Measurements from ENCODE around the gene LIPT2. TPM values are rescaled to one million over a fixed set of nuclear protein-coding genes. Genes with fewer than 3 reads are reported as not detected.

The LIPT2 gene
- total and polyA plus RNA-seq, 2 donors (not counting 3 experiments of a cell fraction or from before 2014, with no cell fraction given): 1.7 to 4.1 TPM

GRCh38 chr11:74506823-74507222 lies 13.3 kb upstream of the LIPT2 start:
- no peaks in the 10 kb centered on the region for H3K9me3 ChIP-seq (replicated peaks; ENCODE audit: control insufficient read depth, insufficient read depth, low read length)
- no peak overlapping the region for H3K27ac ChIP-seq (ENCODE audit: insufficient read depth, low read depth, low read length)
- DNase-seq (ENCODE audit: low read depth, low spot score) (no peak), FAIRE-seq (no peak)
- H3K4me2 ChIP-seq (ENCODE audit: insufficient read depth, low read length): no peak overlapping the region
- no TSS peak for BruUV-seq (replicated peaks)
- no peak overlapping the region for H3K9ac ChIP-seq (replicated peaks; ENCODE audit: extremely low read depth, insufficient read depth, low read length)
- H3K27me3 ChIP-seq (ENCODE audit: control insufficient read depth in 2 of 2, insufficient read depth in 2 of 2, low read length in 2 of 2): peaks cover 4 to 11% of the 10 kb centered on the region in 2 experiments
- no peak overlapping the region for H3K4me3 ChIP-seq (replicated peaks in 1 of 3; ENCODE audit: insufficient read depth in 1 of 3, low read depth in 1 of 3, low read length in 3 of 3)
- no peaks in the 10 kb centered on the region for H3K79me2 ChIP-seq (ENCODE audit: control insufficient read depth, insufficient read depth, low read length)
- H3K36me3 ChIP-seq (ENCODE audit: control insufficient read depth in 2 of 2, extremely low read depth in 1 of 2, insufficient read depth in 2 of 2, low read length in 2 of 2): no peaks in the 10 kb centered on the region
- no peak overlapping the region for H2AFZ ChIP-seq (ENCODE audit: low read depth, low read length)
- no peaks in the 10 kb centered on the region for H4K20me1 ChIP-seq (replicated peaks; ENCODE audit: control insufficient read depth, extremely low read depth, insufficient read depth, low read length)
- CTCF ChIA-PET: no interaction called here
- TF ChIP-seq CTCF (IDR thresholded peaks at IDR 0.05; ENCODE audit: extremely low read depth in 1 of 2, insufficient read depth in 1 of 2, low read depth in 1 of 2, low read length in 2 of 2) (no peak), FOS (IDR thresholded peaks at IDR 0.05; ENCODE audit: borderline replicate concordance, insufficient read depth, low read length) (no peak), POLR2A (IDR thresholded peaks at IDR 0.05; ENCODE audit: low read depth, low read length) (no peak), EZH2 (IDR thresholded peaks at IDR 0.05; ENCODE audit: borderline replicate concordance, low read depth, low read length, severe bottlenecking) (no peak), POLR2AphosphoS5 (IDR thresholded peaks at IDR 0.05; ENCODE audit: insufficient read depth, low read depth, low read length) (no peak), JUN (IDR thresholded peaks at IDR 0.05; ENCODE audit: borderline replicate concordance, insufficient read depth, insufficient read length, low read depth) (no peak), MAX (IDR thresholded peaks at IDR 0.05; ENCODE audit: insufficient read depth, insufficient read length) (no peak), MYC (IDR thresholded peaks at IDR 0.05; ENCODE audit: low read depth, low read length) (no peak), GATA2 (IDR thresholded peaks at IDR 0.05; ENCODE audit: insufficient read depth, insufficient read length, low read depth, low read length) (no peak)
- POLR2A ChIA-PET: no interaction called here
- intact Hi-C loops (cut with micrococcal nuclease): no loop called here
- dilution Hi-C loops (cut with MboI; ENCODE audit: extremely low pct_ligation_motif_present, low sequenced_read_pairs): no loop called here
- H3K4me1 ChIP-seq (ENCODE audit: control insufficient read depth, extremely low read depth, insufficient read depth, low read length): no peaks in the 10 kb centered on the region
- H3K9me1 ChIP-seq (replicated peaks; ENCODE audit: control insufficient read depth, extremely low read depth, insufficient read depth, low read length): no peaks in the 10 kb centered on the region
